Right renal pelvis (tissue), 4 donors: ENCODE data around the gene TMEM252. TPM values are rescaled to one million over a fixed set of nuclear protein-coding genes. Genes with fewer than 3 reads are reported as not detected.

ENCODE experiments used
- DNase-seq, 4 donors: peaks; one replicate each; pipeline ENCODE4 v3.0.0-alpha.2; 2013; ENCODE audit warnings: low read depth in 4 of 4, low spot score in 3 of 4, missing footprints in 1 of 4
- polyA plus RNA-seq, 4 donors: library from polyadenylated mRNA; unstranded; fragments of 120-200 nt; gene quantifications; one replicate each; pipeline ENCODE4 v1.2.1, GENCODE V29; 2013; ENCODE audit not compliant: insufficient read length in 4 of 4

The TMEM252 gene
- polyA plus RNA-seq, 4 donors: 5.1 to 13.5 (median 9.2) TPM

DNA sequence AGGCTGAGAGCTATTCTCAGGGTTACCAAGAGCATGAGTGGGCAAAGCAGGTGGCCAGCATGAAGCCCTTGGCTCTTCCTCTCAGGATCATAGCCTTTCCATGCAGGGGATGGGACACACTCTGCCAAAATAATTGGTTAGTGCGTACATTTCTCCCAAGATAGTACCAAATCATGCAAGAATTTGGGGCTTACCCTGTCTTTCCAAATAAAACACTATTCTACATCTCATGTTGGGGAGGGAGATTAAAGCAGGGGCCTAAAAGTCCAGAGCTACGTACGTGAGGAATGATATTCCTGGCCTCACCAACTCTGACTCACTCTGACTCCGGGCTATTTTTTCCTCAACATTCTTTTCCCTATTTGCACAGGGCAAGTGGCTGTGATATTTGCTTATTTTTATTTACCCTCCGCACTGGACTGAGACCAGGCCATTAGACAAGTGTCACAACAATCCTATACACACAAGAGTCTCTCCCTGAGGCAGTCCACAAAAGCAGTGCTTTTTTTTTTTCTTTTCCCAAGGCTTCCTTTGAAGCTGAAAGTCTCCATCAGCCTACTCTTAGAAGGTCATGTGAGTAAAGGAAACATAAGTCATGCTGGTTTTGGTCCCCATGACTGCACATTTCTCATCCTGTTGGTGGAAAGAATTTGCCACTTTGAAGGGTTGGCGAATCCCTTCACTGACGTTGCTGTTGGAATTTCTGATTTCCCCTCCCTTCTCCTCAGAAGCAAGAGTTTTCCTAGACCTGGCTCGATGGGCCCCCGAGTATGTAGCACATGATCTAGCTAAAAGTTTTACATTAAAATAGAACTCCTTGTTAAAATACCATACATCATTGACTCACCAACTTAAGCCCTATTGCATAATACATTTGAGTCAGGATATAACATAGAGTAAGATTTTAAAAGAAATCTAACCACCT lies 40.0 kb downstream of the TMEM252 start:
- DNase-seq: no peak

- no peak for DNase-seq
These were observed 41.9 kb downstream of the TMEM252 start for GRCh38 chr9:68498816-68499215.

- DNase-seq: no peak
These were observed 43.1 kb downstream of the TMEM252 start for GRCh38 chr9:68497629-68498028.

GRCh38 chr9:68496356-68496755 lies 44.3 kb downstream of the TMEM252 start:
- DNase-seq: no peak

DNA sequence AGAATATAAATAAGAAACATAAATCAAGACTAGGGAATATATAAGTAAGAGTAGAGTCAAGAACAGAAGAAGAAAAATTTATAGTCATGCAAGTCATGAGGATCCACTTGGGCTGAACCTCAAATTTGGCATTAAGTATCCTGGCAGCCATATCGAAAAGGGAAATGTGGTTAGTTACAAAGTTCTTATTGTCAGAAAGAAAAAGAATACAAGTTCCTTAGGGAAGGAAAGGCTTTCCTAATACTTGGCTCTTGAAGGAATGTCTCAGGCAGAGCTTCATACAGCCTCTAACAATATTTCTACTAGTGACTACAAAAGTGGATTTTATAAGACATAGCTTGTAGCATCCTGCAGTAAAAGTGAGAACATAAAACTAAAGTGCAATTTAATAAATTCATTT lies 45.4 kb downstream of the TMEM252 start:
- no peak for DNase-seq

DNA sequence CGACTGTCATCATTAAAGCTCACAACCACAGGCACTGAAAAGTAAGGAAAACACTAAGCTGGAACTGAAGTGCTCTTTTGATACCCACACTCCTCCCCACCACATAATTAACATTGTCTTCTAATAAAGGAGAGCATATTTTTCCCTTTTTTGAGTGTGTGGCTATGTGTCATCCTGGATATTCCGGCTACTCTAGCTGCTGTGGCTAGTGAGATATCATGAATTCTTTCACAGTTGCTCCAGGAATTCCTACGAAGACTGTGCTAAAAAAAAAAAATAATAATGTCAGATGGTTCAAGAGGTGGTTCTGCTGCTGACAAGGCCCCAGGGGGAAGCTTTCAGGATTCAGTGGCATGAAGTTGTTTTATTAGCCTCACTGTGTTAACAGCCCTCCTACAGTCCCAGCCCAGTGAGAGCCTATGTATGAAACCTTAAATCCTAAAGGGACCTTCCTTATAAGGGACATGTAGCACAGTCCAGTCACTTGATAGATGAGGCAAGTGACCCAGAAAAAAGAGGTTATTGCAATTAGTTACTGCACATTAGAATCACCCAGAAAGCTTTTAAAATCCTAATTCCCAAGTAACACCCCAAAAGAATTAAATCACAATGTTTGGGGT lies 46.6 kb downstream of the TMEM252 start:
- no peak for DNase-seq

DNA sequence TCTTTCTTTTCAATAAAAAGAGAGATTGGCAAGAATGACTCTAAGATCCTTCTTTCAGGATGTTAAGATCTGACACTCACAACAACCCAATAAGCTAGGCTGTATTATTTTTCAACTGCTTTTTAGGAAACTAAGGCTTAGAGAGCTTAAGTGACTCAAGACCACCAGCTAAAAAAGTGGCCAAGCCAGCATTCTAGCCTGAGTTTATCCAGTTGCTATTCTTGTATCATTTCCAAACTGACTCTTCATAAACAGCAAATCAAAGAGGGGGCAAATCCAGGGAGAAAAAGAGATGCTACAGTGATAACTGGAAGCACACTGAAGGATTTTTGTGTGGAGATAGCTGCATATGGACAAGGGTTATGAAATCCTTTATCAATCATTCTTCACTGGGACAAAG lies 47.1 kb downstream of the TMEM252 start:
- no peak for DNase-seq

GRCh38 chr9:68492806-68493205 lies 47.9 kb downstream of the TMEM252 start:
- DNase-seq: no peak

DNA sequence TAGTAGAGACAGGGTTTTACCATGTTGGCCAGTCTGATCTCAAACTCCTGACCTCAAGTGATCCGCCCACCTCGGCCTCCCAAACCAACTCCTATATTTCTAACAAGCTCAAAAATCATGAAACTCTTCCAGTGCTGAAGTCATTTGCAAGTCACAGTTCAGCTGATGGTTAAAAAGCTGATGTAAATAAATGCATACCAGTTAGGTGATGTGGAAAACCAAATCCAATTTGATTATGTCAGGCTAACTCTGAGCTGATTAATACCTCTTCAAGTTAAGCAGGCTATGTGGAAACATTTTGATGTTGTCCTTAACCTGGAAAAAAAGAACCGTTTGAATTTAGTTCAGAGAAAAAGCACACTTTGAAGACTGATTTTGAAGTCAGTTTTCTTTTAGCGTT lies 51.0 kb downstream of the TMEM252 start:
- no peak for DNase-seq

DNA sequence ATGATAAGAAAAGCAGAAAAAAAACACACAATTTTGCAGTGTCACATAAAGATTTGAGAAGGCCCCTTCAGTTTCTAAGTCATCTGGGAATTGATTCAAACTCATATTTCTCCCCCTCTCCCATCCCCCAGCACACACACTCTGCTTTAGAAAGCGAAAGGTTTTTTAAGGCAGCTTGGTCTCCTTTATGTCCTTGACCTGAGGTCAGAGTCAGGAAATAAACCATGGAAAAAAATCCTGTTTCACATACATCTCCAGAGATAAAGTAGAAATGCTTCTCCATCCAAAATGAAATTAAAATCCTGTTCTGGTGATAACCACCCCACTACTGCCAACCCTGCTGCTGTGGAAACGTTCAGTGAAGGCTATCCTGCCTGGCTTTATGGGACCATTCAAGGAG lies 52.6 kb downstream of the TMEM252 start:
- DNase-seq: no peak

Other genes with a start within 250 kb of the TMEM252 start
- gene FOXD4L3, start 238.0 kb downstream of the TMEM252 start, polyA plus RNA-seq: under 1 TPM in 1 of 4 donors, not detected in 3; 0.10 TPM
- 10 to 100 TPM; 41.9 to 48.1 (median 46.3) TPM for gene PGM5, start 184.3 kb downstream of the TMEM252 start, polyA plus RNA-seq
- gene PIP5K1B, start 164.4 kb upstream of the TMEM252 start, polyA plus RNA-seq: 1 to 10 TPM; 7.6 to 8.5 (median 8.0) TPM